Chondrocyte (in vitro differentiated cells): ENCODE data around the gene DDRGK1. TPM values are rescaled to one million over a fixed set of nuclear protein-coding genes. Genes with fewer than 3 reads are reported as not detected.
A peak's percentile ranks its signal among the peaks of the same experiment; 100 is the strongest.

ENCODE experiments used
- DNase-seq: peaks from one replicate; pipeline ENCODE4 v3.0.0; 2021; ENCODE audit warnings: mixed read lengths, low spot score
- H3K27ac Mint-ChIP-seq: one replicate; pipeline ENCODE4 v1.8.0; 2021; ENCODE audit warnings: mild to moderate bottlenecking, moderate library complexity, mixed read lengths; ENCODE audit not compliant: unreplicated experiment
- H3K27me3 Mint-ChIP-seq: 2 replicates; pipeline ENCODE4 v1.8.0; 2021; ENCODE audit warnings: low read depth, mixed read lengths
- H3K36me3 Mint-ChIP-seq: 2 replicates; pipeline ENCODE4 v1.8.0; 2021; ENCODE audit warnings: low read depth, mixed read lengths
- H3K4me1 Mint-ChIP-seq: 2 replicates; pipeline ENCODE4 v1.8.0; 2021; ENCODE audit warnings: low read depth, mild to moderate bottlenecking, mixed read lengths
- H3K4me3 Mint-ChIP-seq: one replicate; pipeline ENCODE4 v1.8.0; 2021; ENCODE audit warnings: mild to moderate bottlenecking, moderate library complexity, mixed read lengths; ENCODE audit not compliant: unreplicated experiment
- H3K9me3 Mint-ChIP-seq: 2 replicates; pipeline ENCODE4 v1.8.0; 2021; ENCODE audit warnings: low read depth, mixed read lengths
- total RNA-seq: library from RNA; stranded (reverse); gene quantifications from 3 replicates; pipeline ENCODE4 v1.2.1, GENCODE V29; 2021
- TF ChIP-seq, protein P1 (sequence below): fragments of 200-600 bp; sonication (generic); IDR thresholded peaks from 2 replicates; pipeline ENCODE4 v1.5.0; 2021; ENCODE audit warnings: antibody characterized with exemption, mild to moderate bottlenecking, moderate library complexity

DDRGK1 gene
- total RNA-seq, 1 donor from 2014 or later = 62.6 TPM

DNA sequence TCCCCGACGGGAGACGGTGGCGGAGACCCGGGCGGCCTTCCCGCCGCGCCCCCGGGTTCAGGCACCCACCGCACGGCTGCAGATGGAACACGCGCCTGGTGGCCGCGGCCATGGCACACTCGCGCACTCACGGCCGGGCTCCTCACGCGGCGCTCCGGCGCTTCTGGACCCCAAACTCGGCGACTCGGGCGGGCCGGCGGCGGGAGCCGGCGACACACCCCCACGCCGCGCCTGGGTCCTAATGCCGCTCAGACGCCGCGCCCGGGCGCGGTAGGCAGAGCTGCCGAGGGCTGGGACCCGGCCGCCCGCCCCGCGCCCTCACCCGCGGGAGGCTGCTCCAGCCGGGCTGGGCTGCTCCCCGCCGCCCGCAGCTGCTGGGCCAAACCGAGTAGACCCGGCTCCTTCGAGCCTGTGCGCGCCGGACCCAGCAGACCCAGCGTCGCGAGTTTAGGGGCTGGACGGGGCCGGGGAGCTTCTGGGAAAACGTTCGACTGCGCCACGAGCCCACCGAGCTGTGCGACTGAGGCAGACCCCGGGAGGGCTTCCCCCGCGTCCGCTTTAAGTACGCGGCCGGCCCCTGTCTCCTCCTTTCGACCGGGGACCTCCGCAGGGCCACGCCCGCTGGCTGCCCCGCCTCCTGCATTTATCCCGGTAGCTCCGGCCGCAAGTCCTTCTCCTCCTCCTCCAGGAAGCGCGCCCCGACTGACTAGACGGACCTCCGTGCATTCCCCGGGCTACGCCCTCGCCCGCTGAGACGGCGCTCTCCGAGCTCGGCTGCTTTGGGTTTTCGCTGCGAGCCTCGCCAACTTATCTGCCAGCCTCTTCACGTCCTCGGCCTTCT lies 34.8 kb upstream of the DDRGK1 start, which contains the start of gene SLC4A11:
Gene SLC4A11 (minus strand): TSS at position 165 of the 841 bp plus-strand sequence. CDS start 53 bp downstream, at position 112.
- no peaks in the 10 kb centered on the region for H3K9me3 Mint-ChIP-seq
- no peak within 1 kb of the TSS for H3K27ac Mint-ChIP-seq
- H3K4me3 Mint-ChIP-seq = peak within 1 kb of the TSS; percentile 89
- peaks cover 10% of the 10 kb centered on the region for H3K27me3 Mint-ChIP-seq
- no peaks in the 10 kb centered on the region for H3K36me3 Mint-ChIP-seq
- TF ChIP-seq, protein P1, sequence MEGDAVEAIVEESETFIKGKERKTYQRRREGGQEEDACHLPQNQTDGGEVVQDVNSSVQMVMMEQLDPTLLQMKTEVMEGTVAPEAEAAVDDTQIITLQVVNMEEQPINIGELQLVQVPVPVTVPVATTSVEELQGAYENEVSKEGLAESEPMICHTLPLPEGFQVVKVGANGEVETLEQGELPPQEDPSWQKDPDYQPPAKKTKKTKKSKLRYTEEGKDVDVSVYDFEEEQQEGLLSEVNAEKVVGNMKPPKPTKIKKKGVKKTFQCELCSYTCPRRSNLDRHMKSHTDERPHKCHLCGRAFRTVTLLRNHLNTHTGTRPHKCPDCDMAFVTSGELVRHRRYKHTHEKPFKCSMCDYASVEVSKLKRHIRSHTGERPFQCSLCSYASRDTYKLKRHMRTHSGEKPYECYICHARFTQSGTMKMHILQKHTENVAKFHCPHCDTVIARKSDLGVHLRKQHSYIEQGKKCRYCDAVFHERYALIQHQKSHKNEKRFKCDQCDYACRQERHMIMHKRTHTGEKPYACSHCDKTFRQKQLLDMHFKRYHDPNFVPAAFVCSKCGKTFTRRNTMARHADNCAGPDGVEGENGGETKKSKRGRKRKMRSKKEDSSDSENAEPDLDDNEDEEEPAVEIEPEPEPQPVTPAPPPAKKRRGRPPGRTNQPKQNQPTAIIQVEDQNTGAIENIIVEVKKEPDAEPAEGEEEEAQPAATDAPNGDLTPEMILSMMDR = no peak
- no peak for DNase-seq
- peaks cover 22% of the 10 kb centered on the region for H3K4me1 Mint-ChIP-seq

DNA sequence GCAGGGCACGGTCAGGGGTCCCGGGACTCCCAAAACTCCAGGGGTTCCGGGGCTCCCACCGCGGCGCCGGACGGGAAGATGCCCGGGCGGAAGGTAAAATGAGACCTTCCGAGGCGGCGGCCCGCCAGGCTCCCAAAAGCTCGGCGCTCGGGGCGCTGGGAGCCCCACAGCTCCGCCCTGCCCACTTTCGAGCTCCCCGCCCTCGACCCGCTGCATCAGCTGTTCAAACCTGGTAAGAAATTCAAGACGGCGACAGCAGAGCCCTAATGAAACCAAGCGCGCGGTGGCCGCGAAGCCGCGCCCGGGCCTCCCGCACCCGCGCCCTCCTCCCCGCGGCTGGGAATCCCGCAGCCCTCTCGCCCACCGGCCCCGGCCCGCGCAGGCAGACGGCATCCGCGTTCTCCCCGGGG lies 34.1 kb upstream of the DDRGK1 start:
- no peaks in the 10 kb centered on the region for H3K9me3 Mint-ChIP-seq
- H3K27me3 Mint-ChIP-seq = peaks cover 10% of the 10 kb centered on the region
- no peak for DNase-seq

DNA sequence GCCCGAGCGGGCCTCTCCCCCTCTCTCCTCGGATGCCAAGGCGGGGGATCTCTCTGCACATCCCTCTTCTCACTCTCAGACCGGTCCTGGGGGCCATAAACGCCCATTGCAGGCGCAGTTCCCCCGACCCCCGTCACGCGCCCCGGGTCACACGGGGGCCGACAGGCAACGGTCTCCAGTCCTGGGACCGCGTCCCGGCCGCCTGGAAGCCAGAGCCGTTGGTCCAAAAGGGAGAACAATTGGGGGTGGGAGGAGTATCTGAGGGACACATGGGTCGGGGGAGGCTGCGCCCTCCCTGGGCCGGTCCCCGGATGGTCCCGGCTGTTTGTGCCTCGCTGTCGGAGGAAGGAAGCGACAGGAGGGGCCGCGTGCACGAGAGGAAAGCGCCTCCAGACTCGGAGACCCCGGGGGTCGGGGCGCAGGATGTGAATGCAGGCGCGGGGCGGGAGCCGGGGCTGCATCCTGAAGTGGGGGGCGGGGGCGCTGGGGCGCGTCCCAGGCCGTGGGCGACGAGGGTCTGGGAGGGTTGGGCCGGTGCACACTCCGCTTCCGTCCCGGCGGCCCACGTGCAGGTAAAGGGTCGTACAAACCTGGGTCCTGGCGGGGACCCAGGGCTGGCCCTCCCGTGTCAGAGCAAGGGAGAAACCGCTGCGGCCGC lies 33.6 kb upstream of the DDRGK1 start:
- no peak overlapping the region for H3K27ac Mint-ChIP-seq
- peaks cover 22% of the 10 kb centered on the region for H3K4me1 Mint-ChIP-seq
- TF ChIP-seq, protein P1 = peak; percentile 13
- peak overlapping the region; percentile 75 for H3K4me3 Mint-ChIP-seq
- H3K27me3 Mint-ChIP-seq = peaks cover 10% of the 10 kb centered on the region
- H3K9me3 Mint-ChIP-seq = no peaks in the 10 kb centered on the region
- no peak for DNase-seq
- H3K36me3 Mint-ChIP-seq = no peaks in the 10 kb centered on the region

More for the DNA sequence above, 34.1 kb upstream of the DDRGK1 start:
- TF ChIP-seq, protein P1 = no peak
- Mint-ChIP-seq H3K36me3 (no peaks in the 10 kb centered on the region), H3K4me1 (peaks cover 22% of the 10 kb centered on the region), H3K4me3 (peak overlapping the region; percentile 75), H3K27ac (no peak overlapping the region)

DNA sequence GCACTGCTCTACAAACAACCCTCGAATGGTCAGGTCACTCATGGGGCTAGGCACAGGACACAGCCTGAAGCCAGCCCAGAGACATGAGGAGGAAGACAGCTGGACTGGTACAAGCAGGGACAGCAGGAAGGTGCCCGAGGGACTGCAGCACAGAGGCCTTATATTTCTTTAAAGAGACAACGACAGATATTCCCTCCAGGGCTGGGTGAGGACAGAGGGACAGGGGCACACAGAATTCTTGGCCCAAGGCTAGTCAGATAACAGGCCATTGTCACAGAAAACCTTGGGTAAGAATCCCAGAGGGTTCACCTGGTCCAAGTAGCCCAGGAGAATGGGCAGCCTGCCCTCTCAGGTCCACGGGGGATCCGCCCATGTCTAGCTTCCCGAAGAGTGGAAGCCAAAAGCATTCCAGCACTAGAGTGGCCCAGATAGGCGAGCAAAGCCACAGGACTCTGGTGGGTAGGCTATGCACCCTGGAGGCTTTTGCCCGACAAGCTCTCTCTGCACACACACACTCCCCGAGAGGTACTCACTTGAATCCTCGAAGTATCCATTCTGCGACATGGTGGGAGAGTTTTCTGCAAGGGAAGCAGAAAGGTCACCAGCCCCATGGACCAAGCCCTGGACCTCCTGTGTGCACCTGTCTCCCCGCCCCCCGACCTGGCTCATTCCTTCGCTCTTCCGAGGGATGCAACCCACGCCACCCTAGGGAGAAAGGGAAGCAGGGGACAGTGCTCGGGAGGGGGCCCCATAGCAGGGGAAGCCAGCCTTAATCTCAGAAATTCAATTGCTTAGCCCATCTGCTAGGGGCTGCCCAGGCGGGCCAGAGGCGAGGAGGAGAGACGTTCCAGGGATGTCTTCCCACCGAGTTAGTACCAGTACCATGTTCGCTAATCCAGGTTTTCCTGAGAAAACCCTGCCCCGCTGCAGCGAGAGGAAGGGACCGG lies 32.8 kb upstream of the DDRGK1 start:
- TF ChIP-seq, protein P1 = no peak
- H3K27ac Mint-ChIP-seq = no peak overlapping the region
- no peaks in the 10 kb centered on the region for H3K36me3 Mint-ChIP-seq
- H3K9me3 Mint-ChIP-seq = no peaks in the 10 kb centered on the region
- no peak for DNase-seq
- H3K27me3 Mint-ChIP-seq = peaks cover 10% of the 10 kb centered on the region
- peaks cover 21% of the 10 kb centered on the region for H3K4me1 Mint-ChIP-seq
- H3K4me3 Mint-ChIP-seq = peak overlapping the region; percentile 75
